Measurements from ENCODE around the gene RBM42.

Gene RBM42

DNA sequence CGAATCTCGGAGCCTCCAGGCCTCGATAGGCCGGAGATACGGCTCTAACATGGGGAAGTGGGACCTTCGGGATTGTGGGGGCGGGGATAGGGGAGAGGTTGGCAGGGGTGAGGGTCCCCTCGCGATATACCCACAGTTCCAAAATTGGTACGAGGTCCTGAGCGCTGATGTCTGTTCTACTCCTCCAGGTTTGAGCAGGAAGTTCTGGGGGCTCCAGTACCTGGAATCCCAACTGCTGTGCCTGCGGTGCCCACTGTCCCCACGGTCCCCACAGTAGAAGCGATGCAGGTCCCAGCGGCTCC is 447 bp downstream of the RBM42 start:
- DNase-seq (ENCODE audit: low spot score): no peak
- TF ChIP-seq CTCF (conservative IDR thresholded peaks at IDR 0.05; ENCODE audit: low read depth): no peak
- ChIA-PET POLR2A (ENCODE audit: low non-redundant PET) (no interaction called here), CTCF (no interaction called here)
- H3K27ac ChIP-seq: peak overlapping the region; percentile 88

DNA sequence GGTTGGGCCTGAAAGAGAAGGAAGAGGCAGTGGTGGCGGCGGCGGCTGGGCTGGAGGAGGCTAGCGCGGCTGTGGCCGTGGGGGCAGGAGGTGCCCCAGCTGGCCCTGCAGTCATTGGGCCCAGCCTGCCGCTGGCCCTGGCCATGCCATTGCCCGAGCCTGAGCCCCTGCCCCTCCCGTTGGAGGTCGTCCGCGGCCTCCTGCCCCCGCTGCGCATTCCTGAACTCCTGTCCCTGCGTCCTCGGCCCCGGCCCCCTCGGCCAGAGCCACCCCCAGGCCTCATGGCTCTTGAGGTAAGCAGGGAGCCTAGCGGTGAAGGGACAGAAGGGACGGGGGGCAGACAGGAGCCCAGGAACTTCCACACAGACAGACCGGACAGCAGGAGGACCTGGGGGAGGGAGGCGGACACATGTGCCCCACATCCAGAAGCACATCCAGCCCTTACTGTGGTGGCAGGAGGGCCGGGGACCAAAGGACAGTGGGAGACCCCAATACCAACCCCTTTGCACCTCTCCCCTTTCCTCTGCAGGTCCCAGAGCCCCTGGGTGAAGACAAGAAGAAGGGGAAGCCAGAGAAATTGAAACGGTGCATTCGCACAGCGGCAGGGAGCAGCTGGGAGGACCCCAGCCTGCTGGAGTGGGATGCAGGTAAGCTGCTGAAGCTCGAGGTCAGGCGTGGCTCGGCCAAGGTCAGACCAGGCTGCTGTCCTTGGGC is 5.0 kb downstream of the RBM42 start:
- POLR2A ChIA-PET (ENCODE audit: low non-redundant PET): no interaction called here
- no peak for DNase-seq (ENCODE audit: low spot score)
- CTCF ChIA-PET: interaction anchor here (0.6 kb wide), 1 partner anchor 68 kb away, joined by 4 read pairs; no protein-coding TSS in a partner anchor
- H3K27ac ChIP-seq: no peak overlapping the region
- no peak for TF ChIP-seq CTCF (conservative IDR thresholded peaks at IDR 0.05; ENCODE audit: low read depth)

- CTCF ChIA-PET: interaction anchor here (1.1 kb wide), 1 partner anchor 141 kb away, joined by 5 read pairs; no protein-coding TSS in a partner anchor
- POLR2A ChIA-PET (ENCODE audit: low non-redundant PET): no interaction called here
These were observed 7.8 kb downstream of the RBM42 start for GRCh38 chr19:35636651-35637050.

DNA sequence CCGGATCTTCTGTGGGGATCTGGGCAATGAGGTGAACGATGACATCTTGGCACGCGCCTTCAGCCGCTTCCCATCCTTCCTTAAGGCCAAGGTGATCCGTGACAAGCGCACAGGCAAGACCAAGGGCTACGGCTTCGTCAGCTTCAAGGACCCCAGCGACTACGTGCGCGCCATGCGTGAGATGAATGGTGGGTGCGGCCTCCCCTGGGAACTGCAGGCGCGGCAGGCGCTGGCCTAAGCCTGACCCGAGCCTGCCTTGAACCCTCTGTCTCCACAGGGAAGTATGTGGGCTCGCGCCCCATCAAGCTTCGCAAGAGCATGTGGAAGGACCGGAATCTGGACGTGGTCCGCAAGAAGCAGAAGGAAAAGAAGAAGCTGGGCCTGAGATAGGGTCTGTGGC is 8.3 kb downstream of the RBM42 start:
- ChIA-PET CTCF (interaction anchor here (1.1 kb wide), 1 partner anchor 142 kb away, joined by 5 read pairs; no protein-coding TSS in a partner anchor), POLR2A (ENCODE audit: low non-redundant PET) (no interaction called here)
- no peak for DNase-seq (ENCODE audit: low spot score)
- no peak for TF ChIP-seq CTCF (conservative IDR thresholded peaks at IDR 0.05; ENCODE audit: low read depth)
- H3K27ac ChIP-seq: 0 out of 2 replicates have a peak overlapping the region, but pooled peaks have one; percentile 23

More at GRCh38 chr19:35636651-35637050, 7.8 kb downstream of the RBM42 start:
- no peak for TF ChIP-seq CTCF (conservative IDR thresholded peaks at IDR 0.05; ENCODE audit: low read depth)
- DNase-seq (ENCODE audit: low spot score): no peak
- H3K27ac ChIP-seq: no peak overlapping the region; the same call in 1 of the 2 replicates

- no peak overlapping the region for H3K27ac ChIP-seq
- POLR2A ChIA-PET (ENCODE audit: low non-redundant PET): no interaction called here
- DNase-seq (ENCODE audit: low spot score): no peak
- CTCF ChIA-PET: no interaction called here
- TF ChIP-seq CTCF (conservative IDR thresholded peaks at IDR 0.05; ENCODE audit: low read depth): no peak
These were observed 10.4 kb downstream of the RBM42 start for GRCh38 chr19:35639321-35639639.

GRCh38 chr19:35639863-35640262 is 11.0 kb downstream of the RBM42 start:
- ChIA-PET CTCF (no interaction called here), POLR2A (ENCODE audit: low non-redundant PET) (no interaction called here)

More at GRCh38 chr19:35639863-35640262, 11.0 kb downstream of the RBM42 start:
- no peak for TF ChIP-seq CTCF (conservative IDR thresholded peaks at IDR 0.05; ENCODE audit: low read depth)
- DNase-seq (ENCODE audit: low spot score): no peak
- no peak overlapping the region for H3K27ac ChIP-seq

All from RWPE1 (cell line).